Central memory CD4-positive, alpha-beta T cell (primary cell): Measurements from ENCODE around the gene DDX19B.
"Not testable (repeated sequence)": the region's sequence is repeated elsewhere in the genome, so short reads cannot be mapped to it uniquely, and the experiment has no call there.

ENCODE experiments used
- DNase-seq: peaks from one replicate; pipeline ENCODE4 v3.0.0; 2022

DDX19B gene

DNA sequence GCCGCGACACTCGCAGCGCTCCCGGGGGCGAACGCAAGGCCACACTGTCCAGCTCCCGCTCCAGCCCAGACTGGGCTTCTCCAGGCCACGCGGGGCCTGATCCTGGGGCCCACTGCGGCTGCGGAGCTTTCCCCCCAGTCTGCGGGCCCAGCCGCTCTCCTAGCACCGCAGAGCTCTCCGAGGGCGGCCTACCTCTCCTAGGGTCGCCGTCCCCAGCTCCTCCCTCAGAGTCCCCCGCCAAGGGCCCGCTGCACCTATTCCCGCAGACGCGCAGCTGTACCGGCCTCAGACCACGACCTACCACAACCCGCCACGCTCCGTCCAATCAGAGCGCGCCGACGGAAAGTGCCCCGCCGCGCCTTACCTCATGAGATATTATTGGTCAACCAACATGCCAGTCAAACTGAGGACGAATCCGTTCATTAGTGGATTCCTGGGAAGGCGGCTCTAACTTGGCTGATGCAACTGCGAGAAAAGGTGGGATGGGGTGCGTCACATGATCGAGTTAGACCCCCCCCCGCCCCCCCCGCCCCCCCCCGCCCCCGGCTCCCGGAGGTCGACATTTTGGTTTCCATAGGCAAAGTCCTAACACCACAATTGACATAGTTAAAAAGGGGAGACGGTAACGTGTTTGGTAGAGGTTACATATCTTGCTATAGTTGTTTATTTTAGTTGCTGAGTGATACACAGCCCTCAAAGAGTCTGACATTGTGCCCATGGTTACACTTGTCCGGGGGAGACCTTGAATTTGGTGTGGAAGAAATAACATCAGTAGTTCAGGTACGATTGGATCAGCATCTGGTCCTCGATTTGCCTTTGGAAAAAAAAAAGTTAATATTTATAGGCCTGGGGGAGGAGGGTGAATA lies 9.5 kb upstream of the DDX19B start, which contains the start of gene AARS1:
Gene AARS1 (minus strand): TSS at position 278 of the 866 bp plus-strand sequence. CDS start 6,743 bp downstream, outside the sequence.
- peak; percentile 97 for DNase-seq

DNA sequence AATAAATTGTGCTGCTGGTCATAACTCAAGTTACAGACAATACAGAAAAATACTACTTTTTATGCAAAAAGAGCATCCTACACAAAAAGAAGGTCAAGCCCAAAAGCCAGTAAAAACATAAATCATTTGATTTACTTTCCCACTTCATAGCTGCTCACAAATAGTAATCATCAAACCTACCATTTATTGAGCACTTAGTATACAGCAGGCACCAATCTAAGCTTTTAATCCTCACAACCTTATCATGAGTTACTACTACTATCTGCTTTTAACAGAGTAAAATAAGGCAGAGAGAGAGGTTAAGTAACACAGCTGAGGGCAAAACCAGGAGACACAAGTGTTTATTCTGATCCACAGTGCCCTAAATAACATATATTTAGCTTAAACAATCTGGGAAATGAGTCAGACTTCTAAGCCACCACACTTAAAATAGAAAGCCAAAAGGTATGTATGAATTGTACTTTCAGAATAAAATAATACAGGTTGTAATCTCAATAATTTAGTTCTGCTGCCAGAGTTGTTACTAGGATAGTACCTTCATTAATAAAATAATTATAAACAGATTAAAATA lies 8.0 kb upstream of the DDX19B start:
- DNase-seq = no peak

DNA sequence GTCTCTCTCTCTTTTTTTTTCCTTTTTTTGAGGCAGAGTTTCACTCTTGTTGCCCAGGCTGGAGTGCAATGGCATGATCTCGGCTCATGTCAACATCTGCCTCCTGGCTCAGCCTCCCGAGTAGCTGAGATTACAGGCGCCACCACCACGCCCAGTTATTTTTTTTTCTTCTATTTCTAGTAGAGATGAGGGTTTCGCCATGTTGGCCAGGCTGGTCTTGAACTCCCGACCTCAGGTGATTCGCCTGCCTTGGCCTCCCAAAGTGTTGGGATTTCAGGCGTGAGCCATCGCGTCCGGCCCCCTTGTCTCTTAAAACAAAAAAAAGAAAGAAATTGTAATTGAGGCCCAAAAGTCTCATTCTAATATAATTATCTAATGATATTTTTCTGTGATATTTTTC lies 6.8 kb upstream of the DDX19B start:
- DNase-seq = not testable (repeated sequence)

DNA sequence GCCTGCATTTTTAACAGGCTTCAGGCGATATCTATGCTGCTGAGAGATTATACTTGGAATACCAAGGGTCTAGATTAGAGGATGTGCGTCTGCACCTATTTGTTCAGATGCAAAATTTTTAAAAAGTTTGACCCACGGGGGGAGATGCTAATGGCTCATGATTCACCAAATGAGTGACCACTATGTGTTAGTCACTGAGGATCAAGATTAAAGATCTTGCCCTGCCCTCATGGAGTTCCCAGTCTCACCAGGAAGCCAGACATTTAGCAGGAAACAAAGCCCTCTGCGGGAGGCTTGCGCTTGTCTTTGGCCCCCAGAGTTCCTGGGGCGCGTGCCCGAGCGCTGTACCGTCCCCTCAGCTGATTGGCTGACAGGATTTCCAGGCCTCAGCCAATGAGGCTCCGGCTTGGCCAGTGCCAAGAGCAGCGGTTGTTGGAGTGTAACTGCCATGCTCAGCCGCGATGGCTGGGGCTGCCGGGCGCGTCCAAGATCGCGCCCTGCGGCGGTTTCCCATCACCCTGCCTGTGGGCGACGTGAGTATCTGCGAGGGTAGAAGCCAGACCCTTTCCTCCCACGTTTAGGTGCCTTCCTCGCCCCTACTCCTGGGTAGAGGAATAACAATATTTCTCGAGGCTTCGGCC lies 4.5 kb upstream of the DDX19B start:
- DNase-seq = no peak

DNA sequence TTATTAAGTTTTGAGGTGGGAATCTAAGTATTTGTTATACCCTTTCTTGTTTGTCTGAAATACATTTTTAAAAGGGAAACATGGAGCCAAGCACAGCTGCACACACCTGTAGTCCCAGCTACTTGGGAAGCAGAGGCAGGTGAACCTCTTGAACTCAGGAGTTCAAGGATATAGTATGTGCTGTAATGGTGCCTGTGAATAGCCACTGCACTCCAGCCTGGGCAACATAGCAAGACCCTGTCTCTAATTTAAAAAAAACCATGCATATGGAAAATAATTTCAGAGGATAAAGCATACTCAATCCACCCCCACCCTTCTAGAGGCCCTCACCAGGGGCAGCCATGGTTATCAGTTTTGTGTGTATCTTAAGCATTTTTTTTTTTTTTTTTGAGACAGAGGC lies 3.4 kb upstream of the DDX19B start:
- no peak for DNase-seq

DNA sequence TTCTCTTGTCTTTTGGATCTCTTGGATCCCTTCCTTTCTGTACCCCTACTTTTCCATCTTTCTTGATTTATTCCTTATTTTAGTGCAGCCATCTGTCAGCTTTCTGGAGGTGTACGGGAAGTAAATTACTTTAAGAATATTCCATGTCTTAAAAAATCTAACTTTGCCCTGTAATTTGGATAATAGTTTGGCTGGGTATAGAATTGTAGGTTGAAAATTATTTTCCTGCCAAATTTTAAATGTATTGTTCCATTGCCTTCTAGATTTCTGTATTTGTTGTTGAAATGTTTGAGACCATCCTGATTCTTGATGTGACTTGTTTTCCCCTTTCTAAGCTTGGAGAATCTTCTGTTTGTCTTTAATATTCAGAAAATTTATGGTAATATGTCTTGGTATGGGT lies 2.1 kb downstream of the DDX19B start:
- no peak for DNase-seq

DNA sequence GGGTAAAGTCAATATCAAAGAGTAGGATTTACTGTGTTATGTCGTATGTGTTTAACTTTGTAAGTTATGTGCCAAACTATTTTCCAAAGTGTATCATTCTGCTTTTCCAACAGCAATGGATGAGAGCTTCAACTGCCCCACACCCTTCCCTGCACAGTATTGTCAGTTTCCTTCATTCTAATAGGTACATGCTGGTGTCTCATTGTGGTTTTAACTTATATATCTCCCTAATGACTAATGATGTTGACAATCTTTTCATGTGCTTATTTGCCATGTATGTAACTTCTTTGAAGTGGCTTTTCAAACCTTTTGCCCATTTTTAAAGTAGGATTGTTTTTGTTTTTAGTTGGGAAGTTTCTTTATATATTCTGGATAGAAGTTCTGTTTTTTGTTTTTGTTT lies 3.8 kb downstream of the DDX19B start:
- DNase-seq = no peak

DNA sequence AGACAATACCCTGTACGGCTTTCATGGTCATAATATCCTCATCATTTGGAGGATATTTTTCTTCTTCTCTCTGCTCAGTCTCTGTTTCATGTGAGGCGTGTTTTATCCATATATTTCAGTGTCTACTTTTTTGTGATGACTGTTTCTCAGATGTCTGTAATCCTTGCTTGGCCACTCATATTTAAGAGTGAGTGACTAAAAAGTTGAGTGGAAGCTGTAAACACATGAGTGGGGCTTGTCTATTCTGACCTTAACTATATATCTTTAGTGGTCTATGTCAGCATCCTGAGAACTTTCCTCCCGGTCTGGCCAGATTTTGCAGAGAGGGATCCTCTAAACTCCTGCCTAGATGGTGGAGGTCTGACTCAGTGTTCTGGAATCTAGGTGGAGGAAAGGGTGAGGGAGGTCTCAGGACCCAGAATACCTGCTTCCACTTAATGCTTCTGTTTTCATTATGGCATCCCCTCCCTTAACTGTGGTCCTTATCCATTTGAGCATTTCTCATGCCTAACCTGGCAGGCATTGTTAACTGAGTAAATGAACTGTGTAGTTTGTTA lies 6.0 kb downstream of the DDX19B start:
- no peak for DNase-seq

DNA sequence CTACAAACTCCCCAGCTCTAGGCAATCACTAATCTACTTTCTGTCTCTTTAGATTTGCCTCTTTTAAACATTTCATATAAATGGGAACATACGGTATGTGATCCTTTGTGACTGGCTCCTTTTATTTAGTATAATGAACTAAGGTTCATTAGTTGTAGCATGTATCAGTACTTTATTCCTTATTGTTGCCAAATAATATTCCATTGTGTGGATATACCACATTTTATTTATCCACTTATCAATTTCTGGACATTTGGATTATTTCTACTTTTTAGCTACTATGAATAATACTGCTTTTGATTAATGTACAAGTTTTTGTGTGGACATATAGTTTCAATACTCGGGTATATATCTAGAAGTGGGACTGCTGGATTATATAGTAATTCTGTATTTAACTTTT lies 7.9 kb downstream of the DDX19B start:
- no peak for DNase-seq

DNA sequence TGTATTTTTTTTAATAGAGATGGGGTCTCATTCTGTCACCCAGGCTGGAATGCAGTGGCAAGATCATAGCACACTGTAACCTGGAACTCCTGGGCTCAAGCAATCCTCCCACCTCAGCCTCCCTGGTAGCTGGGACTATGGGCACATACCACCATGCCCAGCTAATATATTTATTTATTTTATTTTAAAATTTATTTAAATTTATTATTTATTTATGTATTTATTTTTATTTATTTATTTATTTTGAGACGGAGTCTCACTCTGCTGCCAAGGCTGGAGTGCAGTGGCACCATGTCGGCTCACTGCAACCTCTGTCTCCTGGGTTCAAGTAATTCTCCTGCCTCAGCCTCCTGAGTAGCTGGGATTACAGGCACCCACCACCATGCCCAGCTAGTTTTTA lies 8.7 kb downstream of the DDX19B start:
- DNase-seq = not testable (repeated sequence)

DNA sequence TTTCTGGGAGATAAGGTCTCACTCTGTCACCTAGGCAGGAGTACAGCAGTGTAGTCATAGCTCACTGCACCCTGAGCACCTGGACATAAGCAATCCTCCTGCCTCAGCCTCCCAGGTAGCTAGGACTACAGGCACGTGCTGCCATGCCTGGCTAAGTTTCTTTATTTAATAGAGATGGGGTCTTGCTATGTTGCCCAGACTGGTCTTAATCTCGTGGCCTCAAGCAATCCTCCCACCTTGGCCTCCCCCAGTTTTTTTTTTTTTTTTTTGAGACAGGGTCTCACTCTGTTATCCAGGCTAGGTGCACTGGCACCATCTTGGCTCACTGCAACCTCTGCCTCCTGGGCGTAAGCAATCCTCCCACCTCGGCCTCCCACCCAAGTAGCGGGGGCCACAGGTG lies 21.1 kb downstream of the DDX19B start:
- DNase-seq = no peak

DNA sequence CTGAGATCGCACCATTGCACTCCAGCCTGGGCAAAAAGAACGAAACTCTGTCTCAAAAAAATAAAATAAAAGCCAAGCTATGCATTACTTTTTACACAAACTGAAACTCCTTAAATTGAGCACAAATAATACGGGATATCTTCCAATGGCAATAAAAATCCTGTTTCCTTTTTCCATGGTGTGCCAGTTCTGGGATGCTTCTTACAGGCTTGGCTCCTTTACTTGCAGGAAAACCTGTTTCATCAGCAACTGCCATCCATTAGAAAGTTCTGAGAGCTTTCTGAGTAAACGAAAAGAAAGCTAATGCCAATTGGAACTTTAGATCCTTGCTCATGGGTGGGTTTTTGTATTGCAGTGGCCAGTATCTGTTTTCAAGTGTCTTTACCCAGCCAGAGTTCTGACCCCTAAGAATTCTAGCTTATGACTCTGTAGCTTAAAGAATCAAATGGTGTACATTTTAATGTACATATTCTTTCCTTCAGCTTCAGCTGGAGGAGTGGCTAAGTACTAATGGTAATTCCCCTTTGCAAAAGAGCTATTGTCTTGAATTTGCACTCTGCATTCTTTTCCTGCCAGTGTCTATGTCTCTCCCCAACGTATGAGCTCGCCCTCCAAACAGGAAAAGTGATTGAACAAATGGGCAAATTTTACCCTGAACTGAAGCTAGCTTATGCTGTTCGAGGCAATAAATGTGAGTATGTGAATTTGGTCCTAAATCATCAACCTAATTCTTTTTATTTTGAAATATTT lies 26.2 kb downstream of the DDX19B start:
- DNase-seq = no peak

DNA sequence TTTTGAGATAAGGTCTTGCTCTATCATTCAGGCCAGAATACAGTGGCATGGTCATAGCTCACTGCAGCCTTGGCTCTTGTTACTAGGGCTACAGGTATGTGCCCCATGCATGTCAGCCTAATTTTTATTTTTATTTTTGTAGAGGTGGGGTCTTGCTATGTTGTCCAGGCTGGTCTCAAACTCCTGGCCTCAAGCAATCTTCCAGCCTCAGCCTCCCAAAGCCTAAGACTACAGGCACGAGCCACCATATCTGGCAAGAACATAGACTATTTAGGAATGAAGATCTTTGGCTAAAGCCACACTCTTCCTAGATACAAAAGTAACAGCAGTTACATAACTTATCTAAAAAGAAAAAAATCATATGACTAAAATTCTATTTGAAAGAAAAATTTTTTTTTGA lies 32.1 kb downstream of the DDX19B start:
- no peak for DNase-seq

DNA sequence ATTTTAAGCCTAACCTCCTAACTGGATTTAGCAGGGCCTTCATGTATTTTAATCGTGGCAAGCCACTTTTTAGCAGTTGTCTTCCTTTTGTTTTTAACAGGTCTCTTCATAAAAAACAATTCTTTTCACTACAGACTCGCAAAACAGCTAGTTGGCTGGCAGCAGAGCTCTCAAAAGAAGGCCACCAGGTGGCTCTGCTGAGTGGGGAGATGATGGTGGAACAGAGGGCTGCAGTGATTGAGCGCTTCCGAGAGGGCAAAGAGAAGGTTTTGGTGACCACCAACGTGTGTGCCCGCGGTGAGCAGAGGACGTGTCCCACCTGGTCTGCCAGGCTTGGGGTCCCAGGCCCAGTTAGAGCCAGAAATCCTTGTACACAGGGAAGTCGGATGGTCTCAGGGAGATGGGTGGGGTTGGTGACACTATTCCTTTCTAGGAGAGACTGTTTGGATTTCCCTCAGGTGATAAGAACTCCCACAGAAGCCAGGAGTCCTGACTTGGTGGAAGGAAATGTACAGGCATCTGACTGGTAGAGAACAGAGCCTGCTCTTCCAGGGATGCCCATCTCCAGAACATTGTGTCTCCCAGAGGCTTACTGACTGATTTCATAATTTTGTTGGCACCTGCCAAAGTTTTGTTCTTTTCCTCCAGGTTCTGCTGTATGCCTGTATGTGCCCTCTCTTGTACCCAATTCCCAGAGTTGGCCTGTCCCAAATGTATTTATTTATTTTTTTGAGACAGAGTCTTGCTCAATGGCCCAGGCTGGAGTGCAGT lies 32.8 kb downstream of the DDX19B start:
- DNase-seq = no peak

DNA sequence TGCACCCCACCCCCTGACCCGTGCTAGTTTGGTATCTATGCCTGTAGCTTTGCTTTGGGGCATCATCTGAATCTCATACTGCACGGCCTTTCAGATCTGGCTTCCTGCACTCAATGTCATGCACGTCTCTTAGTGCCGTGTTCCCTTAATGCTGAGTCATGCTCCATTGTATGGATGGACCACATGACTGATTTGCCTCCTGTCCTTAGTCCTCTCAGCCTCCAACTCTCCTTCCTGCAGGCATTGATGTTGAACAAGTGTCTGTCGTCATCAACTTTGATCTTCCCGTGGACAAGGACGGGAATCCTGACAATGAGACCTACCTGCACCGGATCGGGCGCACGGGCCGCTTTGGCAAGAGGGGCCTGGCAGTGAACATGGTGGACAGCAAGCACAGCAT lies 33.7 kb downstream of the DDX19B start:
- not testable (repeated sequence) for DNase-seq

DNA sequence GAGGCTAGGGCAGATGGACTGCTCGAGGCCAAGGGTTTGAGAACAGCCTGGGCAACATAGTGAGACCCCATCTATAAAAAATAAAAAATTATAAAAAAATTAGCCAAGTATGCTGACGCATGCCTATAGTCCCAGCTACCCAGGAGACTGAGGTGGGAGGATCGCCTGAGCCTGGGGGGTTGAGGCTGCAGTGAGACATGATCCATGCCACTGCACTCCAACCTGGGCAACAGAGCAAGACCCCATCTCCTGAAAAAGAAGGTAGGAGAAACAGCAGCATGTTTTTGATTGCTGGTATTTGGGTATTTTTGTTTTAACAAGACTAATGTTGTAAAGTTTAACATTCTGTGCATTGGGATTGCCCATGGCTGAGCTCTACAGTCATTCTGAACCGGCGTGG lies 38.8 kb downstream of the DDX19B start:
- no peak for DNase-seq

DNA sequence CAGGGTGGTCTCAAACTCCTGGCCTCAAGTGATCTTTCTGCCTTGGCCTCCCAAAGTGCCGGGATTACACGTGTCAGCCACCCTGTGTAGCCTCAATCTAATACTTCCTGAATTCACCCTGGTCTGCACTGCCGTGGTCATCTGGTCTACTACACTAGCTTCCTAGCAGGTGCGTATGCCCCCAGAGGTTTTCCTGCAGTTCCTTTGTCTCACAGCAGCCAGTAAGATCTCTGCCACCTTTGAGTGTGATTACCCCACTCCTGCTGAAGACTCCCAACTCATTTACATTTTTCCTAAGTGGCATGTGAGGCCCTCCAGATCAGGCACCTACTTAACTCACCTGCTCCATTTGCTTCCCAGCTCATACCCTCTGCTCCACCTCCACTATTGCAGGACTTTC lies 42.6 kb downstream of the DDX19B start:
- no peak for DNase-seq

DNA sequence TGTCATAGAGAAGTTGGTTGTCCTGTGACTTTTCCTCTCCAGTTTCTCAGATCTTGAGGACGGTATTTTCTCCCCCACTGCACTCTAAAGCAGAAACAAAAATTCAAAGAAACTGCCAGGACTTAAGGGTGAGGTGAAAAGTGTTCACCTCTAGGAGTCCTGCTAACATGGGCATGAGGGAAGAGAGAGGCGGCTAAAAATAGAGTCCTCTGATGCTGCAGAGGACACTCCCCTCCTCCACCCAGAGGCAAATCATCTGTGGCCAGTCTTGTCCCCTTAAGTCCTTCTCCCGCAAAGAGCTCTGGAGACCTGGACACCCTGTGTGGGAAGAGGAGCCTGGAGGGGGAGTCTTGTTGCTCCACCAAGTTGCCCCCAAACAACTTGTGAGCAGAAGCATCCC lies 43.0 kb downstream of the DDX19B start:
- DNase-seq = no peak

DNA sequence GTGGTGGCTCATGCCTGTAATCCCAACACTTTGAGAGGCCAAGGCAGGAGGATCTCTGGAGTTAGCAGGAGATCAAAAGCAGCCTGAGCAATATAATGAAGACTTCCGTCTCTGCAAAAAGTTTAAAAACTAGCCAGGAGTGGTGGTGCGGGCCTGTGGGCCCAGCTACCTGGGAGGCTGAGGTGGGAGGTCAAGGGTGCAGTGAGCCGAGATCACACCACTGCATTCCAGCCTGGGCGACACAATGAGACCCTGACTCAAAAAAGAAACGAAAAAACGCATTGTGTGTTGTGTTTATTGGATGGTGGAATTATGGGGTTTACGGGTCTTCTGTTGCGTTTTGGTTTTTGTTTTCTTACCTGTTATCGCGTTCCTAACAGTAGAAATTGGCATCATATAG lies 46.9 kb downstream of the DDX19B start:
- DNase-seq = no peak

DNA sequence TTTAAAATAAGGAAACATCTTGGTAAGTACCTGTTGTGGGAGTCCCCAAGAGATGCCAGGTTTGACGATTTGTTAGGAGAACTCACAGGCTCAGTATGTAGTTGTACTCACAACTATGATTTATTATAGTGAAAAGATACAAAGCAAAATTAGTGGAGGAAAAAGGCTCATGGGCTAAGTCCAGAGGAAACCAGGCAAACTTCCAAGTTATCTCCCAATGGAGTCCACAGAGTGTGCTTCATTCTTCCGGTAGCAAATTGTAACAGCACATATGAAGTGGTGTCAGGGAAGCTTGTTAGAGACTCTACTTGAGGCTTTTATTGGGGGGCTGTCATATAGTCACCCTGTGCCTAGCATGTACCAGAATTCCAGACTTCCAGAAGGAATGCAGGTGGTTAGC lies 50.0 kb downstream of the DDX19B start:
- DNase-seq = no peak

DNA sequence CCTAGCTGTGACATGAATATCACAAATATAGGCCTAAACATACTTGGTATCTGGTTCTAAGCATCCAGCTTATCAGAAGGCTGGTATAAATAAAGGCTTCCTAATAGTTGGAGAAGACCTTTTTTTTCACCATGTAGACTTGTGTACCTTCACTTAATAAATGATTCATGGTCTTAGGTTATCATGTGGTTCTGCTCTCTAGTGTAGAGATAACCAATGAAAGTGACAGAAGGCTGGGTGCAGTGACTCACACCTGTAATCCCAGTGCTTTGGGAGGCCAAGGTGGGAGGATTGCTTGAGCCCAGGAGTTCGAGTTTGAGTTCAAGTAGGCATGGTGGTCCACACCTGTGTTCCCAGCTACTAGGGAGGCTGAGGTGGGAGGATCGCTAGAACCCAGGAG lies 50.8 kb downstream of the DDX19B start:
- DNase-seq = no peak

DNA sequence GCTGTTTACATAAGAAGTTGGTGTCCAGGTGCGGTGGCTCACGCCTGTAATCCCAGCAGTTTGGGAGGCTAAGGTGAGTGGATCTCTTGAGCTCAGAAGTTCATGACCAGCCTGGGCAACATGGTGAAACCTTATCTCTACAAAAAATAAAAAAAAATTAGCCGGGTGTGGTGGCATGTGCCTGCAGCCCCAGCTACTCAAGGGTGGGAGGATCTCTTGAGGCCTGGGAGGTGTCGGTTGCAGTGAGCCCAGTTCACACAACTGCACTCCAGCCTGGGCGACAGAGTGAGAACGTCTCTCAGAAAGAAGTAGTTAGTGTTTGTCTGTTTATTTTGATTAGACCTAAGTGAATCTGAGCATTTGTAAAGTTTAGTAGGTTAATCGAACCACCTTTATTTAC lies 60.6 kb downstream of the DDX19B start:
- DNase-seq = no peak
